Glutamatergic neuron (in vitro differentiated cells): Measurements from ENCODE around the gene BTG2. TPM values are rescaled to one million over a fixed set of nuclear protein-coding genes. Genes with fewer than 3 reads are reported as not detected.

Experiments used
- DNase-seq: peaks from one replicate; pipeline ENCODE4 v3.0.0; 2022
- H3K27ac Mint-ChIP-seq: one replicate; pipeline ENCODE4 v1.8.0; 2020; ENCODE audit warnings: mild to moderate bottlenecking, mixed read lengths, inconsistent platforms; ENCODE audit not compliant: unreplicated experiment
- H3K27me3 Mint-ChIP-seq: one replicate; pipeline ENCODE4 v1.8.0; 2020; ENCODE audit warnings: mild to moderate bottlenecking, moderate library complexity, mixed read lengths, inconsistent platforms; ENCODE audit not compliant: unreplicated experiment
- H3K36me3 Mint-ChIP-seq: one replicate; pipeline ENCODE4 v1.8.0; 2020; ENCODE audit warnings: mild to moderate bottlenecking, mixed read lengths, inconsistent platforms; ENCODE audit not compliant: unreplicated experiment
- H3K4me1 Mint-ChIP-seq: one replicate; pipeline ENCODE4 v1.8.0; 2020; ENCODE audit warnings: mild to moderate bottlenecking, low read depth, mixed read lengths, inconsistent platforms; ENCODE audit not compliant: unreplicated experiment
- H3K4me3 Mint-ChIP-seq: one replicate; pipeline ENCODE4 v1.8.0; 2020; ENCODE audit warnings: mild to moderate bottlenecking, mixed read lengths, inconsistent platforms; ENCODE audit not compliant: unreplicated experiment
- H3K9me3 Mint-ChIP-seq: one replicate; pipeline ENCODE4 v1.8.0; 2020; ENCODE audit warnings: mild to moderate bottlenecking, moderate library complexity, mixed read lengths, inconsistent platforms; ENCODE audit not compliant: unreplicated experiment
- CTCF ChIP-seq: fragments of 200-600 bp; sonication (generic); IDR thresholded peaks from one replicate; pipeline ENCODE4 v1.5.0; 2021; ENCODE audit not compliant: partially characterized antibody, unreplicated experiment
- total RNA-seq: library from RNA; stranded (reverse); fragmentation: NEBNext Ultra II Directional; extraction: Animal tissue kit (Norgen Biotek cat#: 25700); gene quantifications from one replicate; pipeline ENCODE4 v1.2.1, GENCODE V29; 2021; ENCODE audit not compliant: unreplicated experiment

BTG2 gene
- total RNA-seq, 1 donor from 2014 or later, result 88.6 TPM

GRCh38 chr1:203346060-203346768, 40.9 kb downstream of the BTG2 start:
- peaks cover 2% of the 10 kb centered on the region for H3K27me3 Mint-ChIP-seq

GRCh38 chr1:203346769-203347102, 41.4 kb downstream of the BTG2 start:
- Mint-ChIP-seq H3K4me3 (no peak overlapping the region), H3K27ac (no peak overlapping the region), H3K27me3 (peaks cover 2% of the 10 kb centered on the region), H3K4me1 (peaks cover 6% of the 10 kb centered on the region), H3K36me3 (peaks cover 4% of the 10 kb centered on the region), H3K9me3 (peaks cover 2% of the 10 kb centered on the region)
- no peak for DNase-seq
- TF ChIP-seq CTCF, result peak; percentile 2

More at GRCh38 chr1:203346060-203346768, 40.9 kb downstream of the BTG2 start:
- H3K4me3 Mint-ChIP-seq, result no peak overlapping the region
- H3K4me1 Mint-ChIP-seq, result peaks cover 6% of the 10 kb centered on the region
- H3K9me3 Mint-ChIP-seq, result peaks cover 2% of the 10 kb centered on the region
- H3K36me3 Mint-ChIP-seq, result peaks cover 4% of the 10 kb centered on the region
- DNase-seq, result no peak
- H3K27ac Mint-ChIP-seq, result no peak overlapping the region
- TF ChIP-seq CTCF, result peak; percentile 20

GRCh38 chr1:203349166-203349565, 43.8 kb downstream of the BTG2 start:
- TF ChIP-seq CTCF, result no peak
- Mint-ChIP-seq H3K9me3 (peaks cover 2% of the 10 kb centered on the region), H3K27me3 (peaks cover 2% of the 10 kb centered on the region), H3K36me3 (peaks cover 4% of the 10 kb centered on the region), H3K27ac (no peak overlapping the region), H3K4me1 (no peaks in the 10 kb centered on the region), H3K4me3 (no peak overlapping the region)
- no peak for DNase-seq

- DNase-seq, result no peak
- TF ChIP-seq CTCF, result no peak
- H3K4me1 Mint-ChIP-seq, result no peaks in the 10 kb centered on the region
- H3K27me3 Mint-ChIP-seq, result peaks cover 2% of the 10 kb centered on the region
- H3K36me3 Mint-ChIP-seq, result peaks cover 4% of the 10 kb centered on the region
- H3K4me3 Mint-ChIP-seq, result no peak overlapping the region
- no peak overlapping the region for H3K27ac Mint-ChIP-seq
- H3K9me3 Mint-ChIP-seq, result peaks cover 2% of the 10 kb centered on the region
Observed at GRCh38 chr1:203349773-203350524, 44.6 kb downstream of the BTG2 start.

- Mint-ChIP-seq H3K27ac (no peak within 1 kb of the TSS), H3K36me3 (peaks cover 4% of the 10 kb centered on the region), H3K4me3 (no peak within 1 kb of the TSS), H3K27me3 (peaks cover 2% of the 10 kb centered on the region), H3K4me1 (no peaks in the 10 kb centered on the region), H3K9me3 (peaks cover 2% of the 10 kb centered on the region)
- no peak for TF ChIP-seq CTCF
- no peak for DNase-seq
Observed at GRCh38 chr1:203351037-203351625, 45.8 kb downstream of the BTG2 start, which contains the start of gene FMOD. TSS of gene FMOD (minus strand) at chr1:203351122. CDS start at chr1:203348270, 2,852 bp downstream.
